ENCODE measurements around the gene PPP1R15B.

DNA sequence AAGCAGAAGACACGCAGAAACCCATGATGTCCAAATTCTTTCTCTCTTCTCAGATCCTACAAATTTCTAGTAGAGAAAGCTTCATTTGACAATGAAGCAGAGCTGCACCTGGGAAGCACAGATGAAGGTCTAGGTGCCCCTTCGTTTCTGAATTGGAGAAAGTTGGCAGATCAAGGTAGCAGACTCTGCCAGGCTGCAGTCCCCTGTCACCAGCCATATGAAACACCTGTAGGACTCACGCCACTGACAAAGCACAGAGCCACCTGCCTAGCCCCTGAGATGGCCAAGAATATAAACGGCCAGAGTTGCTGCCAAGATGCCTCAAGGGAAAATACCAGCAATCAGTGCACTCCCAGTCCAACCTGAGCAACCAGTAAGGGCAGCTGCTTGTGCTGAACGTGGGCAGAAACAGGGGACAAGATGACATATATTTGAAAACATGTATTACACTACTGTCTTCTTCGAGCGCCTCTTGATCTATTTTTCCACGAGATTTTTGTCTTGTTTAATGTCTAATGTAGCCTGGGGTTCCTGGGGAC is 31.3 kb downstream of the PPP1R15B start:
- TF ChIP-seq EZH2phosphoT487 (IDR thresholded peaks at IDR 0.05; ENCODE audit: borderline replicate concordance, low read depth, low read length) = no peak
- no peak for TF ChIP-seq CTCF (conservative IDR thresholded peaks at IDR 0.05; ENCODE audit: low read length)
